GM18951 (cell line): ENCODE measurements around the gene WDFY3.

Experiments used
- POLR2A ChIP-seq: IDR thresholded peaks from 4 replicates; pipeline ENCODE4 v1.6.1; 2011; ENCODE audit warnings: mild to moderate bottlenecking; ENCODE audit not compliant: insufficient read length, insufficient read depth; ENCODE audit errors: extremely low read depth
- in situ Hi-C: fragments of 300-500 bp; cut with MboI; formaldehyde crosslinking; loops from one replicate; pipeline ENCODE4 v1.12.0; 2022; ENCODE audit warnings: low sequenced_read_pairs, mixed read lengths, inconsistent platforms; ENCODE audit not compliant: unreplicated experiment

The WDFY3 gene

GRCh38 chr4:84937381-84937977, 29.0 kb downstream of the WDFY3 start:
- in situ Hi-C loops, result no loop called here
- no peak for TF ChIP-seq POLR2A

GRCh38 chr4:84936123-84936522, 30.4 kb downstream of the WDFY3 start:
- TF ChIP-seq POLR2A, result no peak
- in situ Hi-C loops, result no loop called here

DNA sequence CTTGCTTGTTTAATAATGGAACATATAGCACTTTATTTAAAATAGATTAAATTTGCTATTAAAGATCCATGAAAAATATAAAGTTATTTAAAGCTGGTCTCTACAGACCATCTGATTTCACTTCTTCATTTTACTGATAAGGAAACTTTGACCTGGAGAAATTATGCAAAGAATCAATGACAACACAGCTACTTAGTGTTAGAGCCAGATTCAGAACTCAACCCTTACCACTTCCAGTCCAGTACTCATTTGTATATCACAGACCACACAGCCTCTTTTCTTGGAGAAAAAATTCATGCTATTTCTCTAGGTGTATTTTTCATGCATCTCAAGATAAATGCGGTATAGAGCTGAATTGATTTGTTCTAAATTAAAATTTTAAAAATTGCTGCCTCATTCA, 34.0 kb downstream of the WDFY3 start:
- in situ Hi-C loops, result no loop called here

GRCh38 chr4:84931961-84932360, 34.5 kb downstream of the WDFY3 start:
- in situ Hi-C loops, result no loop called here
- no peak for TF ChIP-seq POLR2A

More for the DNA sequence above, 34.0 kb downstream of the WDFY3 start:
- TF ChIP-seq POLR2A, result no peak

GRCh38 chr4:84931274-84931673, 35.2 kb downstream of the WDFY3 start:
- in situ Hi-C loops, result no loop called here
- no peak for TF ChIP-seq POLR2A

- in situ Hi-C loops, result no loop called here
- no peak for TF ChIP-seq POLR2A
These were observed 38.4 kb downstream of the WDFY3 start for GRCh38 chr4:84928089-84928488.

GRCh38 chr4:84927428-84927827, 39.1 kb downstream of the WDFY3 start:
- TF ChIP-seq POLR2A, result no peak
- in situ Hi-C loops, result no loop called here

GRCh38 chr4:84925558-84925957, 40.9 kb downstream of the WDFY3 start:
- TF ChIP-seq POLR2A, result no peak
- in situ Hi-C loops, result no loop called here

DNA sequence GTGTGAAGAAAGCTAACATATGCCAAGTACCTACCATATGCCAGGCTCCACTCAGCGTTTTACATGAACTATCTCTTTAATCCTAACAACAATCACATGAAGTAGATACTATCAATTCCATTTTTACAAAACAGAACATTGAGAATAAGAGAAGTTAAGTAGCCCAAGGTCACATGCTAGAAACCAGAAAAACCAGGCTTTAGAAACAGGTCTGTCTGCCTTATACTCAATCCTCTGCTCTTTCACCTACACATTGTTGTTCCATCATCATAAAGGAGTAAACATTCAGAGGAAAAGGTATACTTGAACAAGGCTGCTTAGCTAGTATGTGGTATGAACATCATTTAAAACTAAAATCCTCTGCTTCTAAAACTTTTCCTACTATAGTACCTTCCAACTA, 42.1 kb downstream of the WDFY3 start:
- TF ChIP-seq POLR2A, result no peak
- in situ Hi-C loops, result no loop called here

DNA sequence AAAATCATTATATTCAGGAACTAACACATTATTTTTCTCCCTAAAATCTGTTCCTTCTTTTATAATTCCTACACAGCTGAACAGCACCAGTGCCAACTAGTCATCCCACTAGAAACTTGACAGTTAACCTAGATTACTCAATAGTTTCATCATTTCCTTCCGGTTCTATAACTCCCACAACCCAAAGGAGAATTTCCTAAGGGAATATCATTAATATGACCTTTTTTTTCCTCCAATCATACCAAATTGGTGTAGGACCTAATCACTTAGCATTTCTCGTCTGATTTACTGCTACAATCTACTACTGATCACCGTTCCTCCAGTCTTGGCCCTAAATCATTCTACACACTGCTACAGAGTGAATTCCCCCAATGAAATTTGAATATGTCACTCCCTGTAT, 45.9 kb downstream of the WDFY3 start:
- in situ Hi-C loops, result no loop called here
- no peak for TF ChIP-seq POLR2A

GRCh38 chr4:84917869-84918600, 48.5 kb downstream of the WDFY3 start:
- in situ Hi-C loops, result no loop called here
- TF ChIP-seq POLR2A, result no peak

- TF ChIP-seq POLR2A, result no peak
- in situ Hi-C loops, result no loop called here
These were observed 49.2 kb downstream of the WDFY3 start for GRCh38 chr4:84917086-84917821.

- in situ Hi-C loops, result no loop called here
- TF ChIP-seq POLR2A, result no peak
These were observed 50.3 kb downstream of the WDFY3 start for GRCh38 chr4:84916227-84916626.

- no peak for TF ChIP-seq POLR2A
- in situ Hi-C loops, result no loop called here
These were observed 51.1 kb downstream of the WDFY3 start for GRCh38 chr4:84915396-84915780.

- no peak for TF ChIP-seq POLR2A
- in situ Hi-C loops, result no loop called here
These were observed 51.6 kb downstream of the WDFY3 start for GRCh38 chr4:84914686-84915395.
